GM21423 (cell line): ENCODE data around the gene ITGAL.
"Not testable (repeated sequence)": the region's sequence is repeated elsewhere in the genome, so short reads cannot be mapped to it uniquely, and the experiment has no call there.

ENCODE experiments used
- ATAC-seq: cut with Tn5 transposase; IDR thresholded peaks from one replicate; pipeline ENCODE4 v1.9.1; 2021; ENCODE audit warnings: mild to moderate bottlenecking, moderate library complexity; ENCODE audit not compliant: unreplicated experiment

Gene ITGAL

DNA sequence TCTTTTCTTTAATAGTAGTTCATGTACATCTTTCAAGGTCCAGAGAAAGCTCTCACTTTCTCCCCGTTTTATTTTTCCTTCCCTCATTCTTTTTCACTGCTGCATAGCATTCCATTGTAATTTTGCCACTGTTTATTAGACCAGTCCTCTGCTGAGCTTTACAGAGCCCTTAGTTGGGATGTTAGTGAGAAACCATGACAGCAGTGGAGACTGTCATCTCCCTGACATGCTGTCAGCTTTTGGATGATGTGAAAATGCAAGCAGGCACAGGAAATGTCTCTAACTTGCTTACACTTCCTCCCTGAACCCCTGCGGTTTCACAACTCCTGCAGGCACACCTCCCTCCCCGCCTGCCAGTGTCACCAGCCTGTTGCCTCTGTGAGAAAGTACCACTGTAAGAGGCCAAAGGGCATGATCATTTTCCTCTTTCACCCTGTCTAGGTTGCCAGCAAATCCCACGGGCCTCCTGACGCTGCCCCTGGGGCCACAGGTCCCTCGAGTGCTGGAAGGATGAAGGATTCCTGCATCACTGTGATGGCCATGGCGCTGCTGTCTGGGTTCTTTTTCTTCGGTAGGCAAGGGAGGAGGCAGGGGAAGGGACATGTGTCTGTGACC lies at the start of gene ITGAL:
Gene ITGAL, plus strand, starts transcription at position 415 of the 615 bp plus-strand sequence. Its CDS starts 96 bp downstream, at position 511.
- ATAC-seq = peak; percentile 44

DNA sequence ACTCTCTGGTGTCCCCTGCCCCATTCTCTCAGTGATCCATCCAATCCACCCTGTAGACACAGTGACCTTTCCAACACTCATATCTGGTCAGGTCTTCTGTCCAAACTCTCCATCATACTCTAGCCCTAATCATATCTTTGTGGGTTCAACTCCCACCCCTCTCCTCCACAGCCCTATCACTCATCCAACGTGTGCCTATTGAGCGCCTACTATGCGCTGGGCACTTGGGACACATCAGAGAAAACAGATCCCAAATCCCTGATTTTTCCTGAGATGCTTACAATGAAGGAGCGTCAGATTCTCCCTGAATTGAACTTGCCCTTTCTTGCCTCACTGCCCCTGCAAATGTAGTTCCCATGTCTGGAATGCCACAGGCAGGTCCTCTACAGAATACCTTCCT lies 44.5 kb upstream of the ITGAL start:
- no peak for ATAC-seq

- ATAC-seq = no peak
Measured at GRCh38 chr16:30429418-30429677, 43.2 kb upstream of the ITGAL start.

- peak; percentile 96 for ATAC-seq
Measured at GRCh38 chr16:30429678-30430427, 42.7 kb upstream of the ITGAL start, which contains the start of gene DCTPP1. Gene DCTPP1 (minus strand): TSS chr16:30430030. CDS start chr16:30429980, 50 bp downstream.

DNA sequence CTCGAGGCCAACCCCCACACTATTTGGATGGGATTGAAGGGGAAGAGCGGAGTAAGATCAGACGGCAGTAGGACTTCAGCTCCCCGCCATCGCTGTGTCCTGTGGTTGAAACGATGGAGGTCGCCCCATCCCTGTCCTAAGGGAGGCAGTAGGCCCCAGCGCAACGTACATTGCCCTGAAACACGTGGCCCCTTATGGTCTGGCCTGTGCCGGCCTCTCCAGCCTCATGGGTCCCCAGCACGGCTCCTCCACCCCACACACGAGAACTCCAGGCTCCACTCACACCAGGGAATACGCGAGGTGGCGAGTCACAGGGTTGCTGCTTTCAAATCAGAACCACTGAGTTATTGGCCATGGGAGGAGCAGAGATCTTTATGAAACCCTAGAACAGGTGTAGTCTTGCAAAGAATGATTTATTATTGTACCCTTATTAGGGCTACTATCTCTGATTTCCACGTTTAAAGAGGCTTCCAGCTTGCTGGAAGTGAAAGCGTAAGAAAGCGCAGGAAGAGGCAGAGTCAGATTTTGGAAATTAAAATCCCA lies 42.0 kb upstream of the ITGAL start:
- no peak for ATAC-seq

- no peak for ATAC-seq
Measured at GRCh38 chr16:30434852-30435251, 37.7 kb upstream of the ITGAL start.

- no peak for ATAC-seq
Measured at GRCh38 chr16:30437511-30438046, 35.0 kb upstream of the ITGAL start.

- no peak for ATAC-seq
Measured at GRCh38 chr16:30438835-30439234, 33.7 kb upstream of the ITGAL start.

- no peak for ATAC-seq
Measured at GRCh38 chr16:30439720-30440348, 32.7 kb upstream of the ITGAL start.

GRCh38 chr16:30443631-30444030 lies 28.9 kb upstream of the ITGAL start:
- ATAC-seq = no peak

- ATAC-seq = no peak
Measured at GRCh38 chr16:30444231-30445148, 28.1 kb upstream of the ITGAL start.

- no peak for ATAC-seq
Measured at GRCh38 chr16:30445149-30445407, 27.5 kb upstream of the ITGAL start.

- peak; percentile 81 for ATAC-seq
Measured at GRCh38 chr16:30445408-30446202, 26.9 kb upstream of the ITGAL start, which contains the start of gene SEPHS2. Gene SEPHS2 (minus strand): TSS chr16:30445874. CDS start chr16:30445727, 147 bp downstream.

DNA sequence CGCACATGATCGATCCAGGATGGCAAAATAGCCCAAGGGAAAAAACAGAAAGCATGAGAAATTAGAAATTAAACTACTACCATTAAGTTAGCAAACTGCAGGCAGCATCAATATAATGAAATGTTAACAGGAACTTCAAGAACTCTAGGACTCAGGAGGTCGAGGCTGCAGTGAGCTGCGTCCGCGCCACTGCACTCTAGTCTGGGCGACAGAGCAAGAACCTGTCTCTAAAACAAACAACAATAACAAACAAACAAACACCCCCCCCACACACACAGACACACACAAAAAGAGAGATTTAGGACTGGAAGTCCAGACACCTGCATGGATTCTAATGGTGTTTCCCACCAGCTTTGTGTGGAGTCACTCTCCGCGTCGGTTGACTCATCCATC lies 26.3 kb upstream of the ITGAL start:
- no peak for ATAC-seq

DNA sequence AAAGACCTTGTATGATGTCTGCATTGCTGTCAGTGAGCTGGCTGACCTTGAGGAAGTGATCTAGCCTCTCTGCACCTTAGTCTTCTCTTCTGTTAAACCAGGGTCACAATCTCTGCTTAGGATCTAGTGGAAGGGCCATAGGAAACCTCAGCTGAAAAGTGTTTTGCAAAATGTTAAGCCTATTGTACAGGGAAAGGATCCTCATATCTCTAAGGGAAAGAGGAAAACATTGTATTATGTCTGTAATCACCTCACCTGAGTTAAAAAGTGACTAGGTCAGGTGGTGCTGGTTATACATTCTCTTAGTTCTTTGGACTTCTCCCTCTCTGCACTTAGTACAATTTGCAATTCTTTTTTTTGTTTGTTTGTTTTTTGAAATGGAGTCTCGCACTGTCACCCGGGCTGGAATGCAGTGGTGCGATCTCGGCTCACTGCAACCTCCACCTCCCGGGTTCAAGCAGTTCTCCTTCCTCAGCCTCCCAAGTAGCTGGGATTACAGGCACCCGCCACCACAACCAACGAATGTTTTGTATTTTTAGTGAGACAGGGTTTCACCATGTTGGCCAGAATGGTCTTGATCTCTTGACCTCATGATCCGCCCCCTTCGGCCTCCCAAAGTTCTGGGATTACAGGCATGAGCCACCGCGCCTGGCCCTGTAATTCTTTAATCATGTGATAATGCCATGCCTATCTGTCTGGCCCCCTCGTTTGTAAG lies 24.9 kb upstream of the ITGAL start:
- no peak for ATAC-seq

- ATAC-seq = no peak
Measured at GRCh38 chr16:30449116-30449435, 23.5 kb upstream of the ITGAL start.

DNA sequence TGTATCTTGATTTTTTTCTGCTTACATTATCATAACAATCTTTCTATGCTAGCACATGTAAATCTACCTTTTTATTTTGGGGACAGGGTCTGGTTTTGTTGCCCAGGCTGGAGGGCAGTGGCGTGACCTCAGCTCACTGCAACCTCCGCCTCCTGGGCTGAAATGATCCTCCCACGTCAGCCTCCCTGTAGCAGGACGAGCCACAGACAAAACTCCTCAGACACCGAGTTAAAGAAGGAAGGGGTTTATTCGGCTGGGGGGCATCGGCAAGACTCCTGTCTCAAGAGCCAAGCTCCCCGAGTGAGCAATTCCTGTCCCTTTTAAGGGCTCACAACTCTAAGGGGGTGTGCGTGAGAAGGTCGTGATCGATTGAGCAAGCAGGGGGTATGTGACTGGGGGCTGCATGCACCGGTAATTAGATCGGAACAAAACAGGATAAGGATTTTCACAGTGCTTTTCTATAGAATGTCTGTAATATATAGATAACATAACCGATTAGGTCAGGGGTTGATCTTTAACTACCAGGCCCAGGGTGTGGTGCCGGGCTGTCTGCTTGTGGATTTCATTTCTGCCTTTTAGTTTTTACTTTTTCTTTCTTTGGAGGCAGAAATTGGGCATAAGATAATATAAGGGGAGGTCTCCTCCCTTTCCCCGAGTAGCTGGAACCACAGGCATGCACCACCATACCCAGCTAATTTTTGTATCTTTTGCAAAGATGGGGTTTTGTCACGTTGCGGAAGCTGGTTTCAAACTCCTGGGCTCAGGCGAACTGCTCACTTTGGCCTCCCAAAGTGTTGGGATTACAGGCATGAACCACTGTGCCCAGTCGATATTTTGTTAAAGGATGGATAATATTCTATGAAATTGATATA lies 19.6 kb upstream of the ITGAL start:
- not testable (repeated sequence) for ATAC-seq

GRCh38 chr16:30456302-30456701 lies 16.2 kb upstream of the ITGAL start:
- ATAC-seq = no peak

DNA sequence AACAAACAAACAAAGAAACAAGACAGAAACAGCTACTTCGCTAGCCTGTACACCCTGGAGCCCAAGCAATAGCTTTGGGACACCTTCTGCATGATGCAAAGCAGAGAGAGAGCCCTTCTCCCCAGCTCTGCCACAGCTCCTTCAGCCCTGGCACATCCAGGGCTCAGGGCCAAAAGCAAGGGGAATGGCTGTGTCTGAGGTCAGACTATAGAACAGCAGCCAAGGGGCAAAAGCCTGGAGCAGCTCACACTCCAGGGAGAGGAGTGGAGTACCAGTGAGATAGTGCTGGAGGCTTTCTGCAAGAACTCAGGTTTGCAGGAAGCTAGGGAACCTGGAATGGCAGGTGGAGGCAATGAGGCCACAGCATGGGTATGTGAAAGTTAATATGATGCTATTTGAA lies 15.3 kb upstream of the ITGAL start:
- no peak for ATAC-seq
